ENCODE results near the gene AHCY.
"Not testable (repeated sequence)": the region's sequence is repeated elsewhere in the genome, so short reads cannot be mapped to it uniquely, and the experiment has no call there.

Gene AHCY
- 10.4 to 148 (median 30.1) reads per million in 3 experiments for total RNA-seq

DNA sequence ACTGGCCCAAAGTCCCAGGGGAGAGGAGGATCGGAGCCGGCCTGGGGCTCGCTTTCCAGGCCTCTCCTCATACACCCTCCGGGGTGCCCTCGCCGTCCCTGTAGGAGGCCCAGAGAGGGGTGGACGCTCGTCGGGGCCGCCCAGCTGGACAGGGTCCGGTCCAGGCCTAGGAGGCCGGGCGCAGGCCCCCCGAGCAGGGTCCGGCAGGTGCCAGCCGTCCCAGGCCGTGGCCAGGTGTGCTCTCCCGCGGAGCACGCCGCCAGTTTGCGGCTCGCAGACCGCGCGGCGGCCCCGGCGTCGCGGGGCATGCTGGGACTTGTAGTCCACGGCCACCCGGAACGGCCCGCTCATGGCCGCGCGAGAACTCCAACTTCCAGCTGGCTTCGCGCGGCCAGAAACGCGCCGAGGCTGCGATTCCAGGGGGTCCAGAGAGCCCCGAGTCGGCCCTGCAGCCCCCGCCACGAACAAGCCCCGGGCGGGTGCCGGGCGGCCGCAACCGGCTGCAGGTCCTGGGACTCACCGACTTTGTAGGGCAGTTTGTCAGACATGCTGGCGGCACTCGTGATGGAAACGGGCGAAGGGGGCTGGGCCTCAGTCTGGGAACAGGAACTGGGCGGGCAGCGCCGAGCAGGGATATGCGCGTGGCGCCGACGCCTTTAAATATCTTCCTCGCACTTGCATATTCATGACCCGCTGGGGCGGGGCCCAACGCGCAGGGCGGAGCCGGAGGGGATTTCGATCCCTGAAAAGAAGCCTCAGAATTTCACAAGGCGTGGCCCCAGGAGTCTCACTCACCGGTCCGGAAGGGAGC is at the start of gene AHCY:
AHCY (minus strand) TSS at position 633 of the 811 bp plus-strand sequence; CDS start at position 548, 85 bp downstream.
- peak; percentile 91 for DNase-seq

DNA sequence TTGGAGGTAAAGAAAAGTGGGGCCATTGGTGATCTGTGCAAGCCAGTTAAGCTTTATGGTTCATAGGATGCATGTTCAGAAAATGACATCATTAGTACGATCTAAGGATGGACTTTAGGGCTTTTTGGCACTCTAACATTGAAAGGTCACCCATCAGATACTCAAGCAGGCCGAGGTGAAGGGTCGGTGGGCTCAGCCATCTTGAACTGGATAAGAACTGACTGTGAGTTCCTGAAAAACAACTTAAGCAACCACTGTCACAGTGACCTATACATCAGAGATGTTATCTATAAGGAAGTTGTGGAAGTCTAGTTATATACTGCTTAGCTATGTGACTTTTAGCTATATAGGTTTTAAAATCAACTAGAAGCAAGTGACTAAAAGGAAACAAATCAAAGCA is 46.9 kb upstream of the AHCY start:
- no peak for DNase-seq

DNA sequence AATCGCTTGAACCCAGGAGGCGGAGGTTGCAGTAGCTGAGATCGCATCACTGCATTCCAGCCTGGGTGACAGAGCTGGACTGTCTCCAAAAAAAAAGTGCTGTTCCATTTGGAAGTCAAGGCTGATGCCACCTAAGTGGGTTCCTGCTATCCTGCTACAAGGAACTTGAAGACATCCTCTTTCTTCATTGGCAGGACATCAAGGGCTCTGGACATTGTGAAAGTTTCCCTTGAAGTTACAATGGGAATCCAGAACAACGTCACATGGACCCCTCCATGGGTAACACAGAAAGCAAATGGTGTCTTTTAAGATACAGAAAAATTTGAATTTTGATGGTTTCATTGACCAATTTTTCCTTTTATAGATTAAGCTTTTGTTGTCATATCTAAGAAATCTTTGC is 44.4 kb upstream of the AHCY start:
- no peak for DNase-seq

DNA sequence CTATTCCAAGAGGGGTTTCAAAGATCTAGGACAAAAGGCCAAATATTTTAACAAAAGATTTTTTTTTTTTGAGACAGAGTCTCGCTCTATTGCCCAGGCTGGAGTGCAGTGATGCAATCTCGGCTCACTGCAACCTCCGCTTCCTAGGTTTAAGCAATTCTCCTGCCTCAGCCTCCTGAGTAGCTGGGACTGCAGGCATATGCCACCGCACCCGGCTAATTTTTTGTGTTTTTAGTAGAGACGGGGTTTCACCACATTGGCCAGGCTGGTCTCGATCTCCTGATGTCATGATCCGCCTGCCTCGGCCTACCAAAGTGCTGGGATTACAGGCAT is 43.3 kb upstream of the AHCY start:
- DNase-seq: not testable (repeated sequence)

DNA sequence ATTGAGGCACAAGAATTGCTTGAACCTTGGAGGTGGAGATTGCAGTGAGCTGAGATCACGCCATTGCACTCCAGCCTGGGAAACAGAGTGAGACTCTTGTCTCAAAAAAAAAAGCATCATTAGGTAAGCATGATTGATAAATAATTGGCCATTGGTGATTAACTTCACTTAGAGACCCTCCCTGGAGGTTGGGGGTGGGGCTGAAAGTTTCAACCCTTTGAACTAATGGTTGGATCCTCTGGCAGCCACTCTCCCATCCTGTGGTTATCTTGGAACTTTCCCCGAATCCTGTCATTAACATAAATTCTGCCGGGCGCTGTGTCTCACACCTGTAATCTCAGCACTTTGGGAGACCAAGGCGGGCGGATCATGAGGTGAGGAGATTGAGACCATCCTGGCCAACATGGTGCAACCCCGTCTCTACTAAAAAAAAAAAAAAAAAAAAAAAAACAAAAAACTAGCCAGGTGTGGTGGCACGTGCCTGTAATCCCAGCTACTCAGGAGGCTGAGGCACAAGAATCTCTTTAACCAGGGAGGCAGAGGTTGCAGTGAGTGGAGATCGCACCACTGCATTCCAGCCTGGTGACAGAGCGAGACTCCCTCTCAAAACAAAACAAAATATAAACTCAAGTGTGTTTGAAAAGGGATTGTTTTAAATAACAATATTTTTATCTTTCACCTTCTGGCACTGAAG is 42.8 kb upstream of the AHCY start:
- not testable (repeated sequence) for DNase-seq

DNA sequence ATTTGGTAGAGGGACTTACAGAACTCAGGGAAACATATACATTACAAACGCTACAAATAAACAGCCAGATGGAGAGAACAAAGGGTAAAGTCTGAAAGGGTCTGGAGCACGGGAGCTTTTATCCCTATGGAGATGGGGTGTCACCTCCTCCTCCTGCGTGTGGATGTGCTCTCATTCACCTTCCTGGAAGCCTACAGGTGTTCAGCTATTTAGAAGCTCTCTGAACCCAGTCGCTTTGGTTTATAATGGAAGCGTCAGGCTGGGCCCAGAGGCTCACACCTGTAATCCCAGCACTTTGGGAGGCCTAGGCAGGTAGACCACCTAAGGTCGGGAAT is 42.2 kb upstream of the AHCY start:
- DNase-seq: no peak

DNA sequence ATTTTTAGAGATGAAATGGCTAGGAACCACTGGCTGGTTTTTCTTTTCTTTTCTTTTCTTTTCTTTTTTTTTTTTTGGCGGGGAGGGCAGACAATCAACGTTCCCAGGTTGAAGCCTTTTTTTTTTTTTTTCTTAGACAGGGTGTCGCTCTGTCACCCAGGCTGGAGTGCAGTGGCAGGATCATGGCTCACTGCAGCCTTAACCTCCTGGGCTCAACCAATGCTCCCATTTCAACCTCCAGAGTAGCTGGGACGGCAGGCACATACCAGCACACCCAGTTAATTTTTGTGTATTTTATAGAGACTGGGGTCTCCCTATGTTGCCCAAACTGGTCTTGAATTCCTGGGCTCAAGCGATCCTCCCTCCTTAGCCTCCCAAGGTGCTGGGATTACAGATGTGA is 41.1 kb upstream of the AHCY start:
- no peak for DNase-seq

DNA sequence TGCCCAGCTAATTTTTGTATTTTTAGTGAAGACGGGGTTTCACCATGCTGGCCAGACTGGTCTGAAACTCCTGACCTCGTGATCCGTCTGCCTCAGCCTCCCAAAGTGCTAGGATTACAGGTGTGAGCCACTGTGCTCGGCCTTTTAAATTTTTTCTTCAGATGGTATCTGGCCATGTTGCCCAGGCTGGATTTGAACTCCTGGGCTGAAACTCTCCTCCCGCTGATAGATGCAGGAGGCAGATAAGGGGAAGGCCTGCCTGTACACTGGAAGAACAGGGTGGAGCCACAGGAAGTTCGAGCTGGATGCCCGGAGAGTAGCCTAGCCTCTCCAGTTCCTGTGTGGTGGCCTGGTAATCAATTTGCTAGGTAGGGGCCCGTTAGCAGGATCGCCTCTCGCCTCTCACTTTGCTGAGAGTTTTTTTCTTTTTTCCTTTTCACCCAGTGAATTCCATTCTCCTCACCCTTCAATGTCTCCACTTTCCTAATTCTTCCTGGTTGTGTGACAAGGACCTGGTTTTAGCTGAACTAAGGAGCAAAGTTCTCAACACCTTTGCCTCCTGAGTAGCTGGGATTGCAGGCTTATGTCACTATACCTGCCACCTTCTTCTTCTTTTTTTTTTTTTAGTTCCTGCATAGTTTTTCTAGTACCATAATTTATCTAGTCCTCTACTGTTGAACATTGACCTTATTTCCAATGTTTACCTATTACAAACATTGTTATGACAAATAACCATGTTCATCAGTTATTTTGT is 40.5 kb upstream of the AHCY start:
- no peak for DNase-seq

DNA sequence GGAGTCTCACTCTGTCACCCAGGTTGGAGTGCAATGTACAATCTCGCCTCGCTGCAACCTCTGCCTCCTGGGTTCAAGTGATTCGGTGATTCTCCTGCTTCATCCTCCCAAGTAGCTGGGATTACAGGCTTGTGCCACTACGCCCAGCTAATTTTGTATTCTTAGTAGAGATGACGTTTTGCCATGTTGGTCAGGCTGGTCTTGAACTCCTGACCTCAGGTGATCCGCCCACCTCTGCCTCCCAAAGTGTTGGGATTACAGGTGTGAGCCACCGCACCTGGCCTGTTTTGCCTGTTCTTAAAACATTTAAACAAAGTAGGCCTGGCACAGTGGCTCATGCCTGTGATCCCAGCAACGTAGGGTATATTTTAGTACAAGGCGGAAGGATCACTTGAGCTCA is 38.0 kb upstream of the AHCY start:
- DNase-seq: not testable (repeated sequence)

DNA sequence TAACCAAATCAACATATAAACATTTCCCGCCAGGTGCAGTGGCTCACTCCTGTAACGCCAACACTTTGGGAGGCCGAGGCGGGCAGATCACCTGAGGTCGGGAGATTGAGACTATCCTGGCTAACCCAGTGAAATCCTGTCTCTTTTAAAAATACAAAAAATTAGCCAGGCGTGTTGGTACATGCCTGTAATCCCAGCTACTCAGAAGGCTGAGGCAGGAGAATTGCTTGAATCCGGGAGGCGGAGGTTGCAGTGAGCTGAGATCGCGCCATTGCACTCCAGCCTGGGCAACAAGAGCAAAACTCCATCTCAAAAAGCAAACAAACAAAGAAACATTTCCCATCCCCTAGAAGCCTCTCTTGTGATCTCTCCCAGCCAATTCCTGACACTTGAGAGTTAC is 37.6 kb upstream of the AHCY start:
- DNase-seq: not testable (repeated sequence)

DNA sequence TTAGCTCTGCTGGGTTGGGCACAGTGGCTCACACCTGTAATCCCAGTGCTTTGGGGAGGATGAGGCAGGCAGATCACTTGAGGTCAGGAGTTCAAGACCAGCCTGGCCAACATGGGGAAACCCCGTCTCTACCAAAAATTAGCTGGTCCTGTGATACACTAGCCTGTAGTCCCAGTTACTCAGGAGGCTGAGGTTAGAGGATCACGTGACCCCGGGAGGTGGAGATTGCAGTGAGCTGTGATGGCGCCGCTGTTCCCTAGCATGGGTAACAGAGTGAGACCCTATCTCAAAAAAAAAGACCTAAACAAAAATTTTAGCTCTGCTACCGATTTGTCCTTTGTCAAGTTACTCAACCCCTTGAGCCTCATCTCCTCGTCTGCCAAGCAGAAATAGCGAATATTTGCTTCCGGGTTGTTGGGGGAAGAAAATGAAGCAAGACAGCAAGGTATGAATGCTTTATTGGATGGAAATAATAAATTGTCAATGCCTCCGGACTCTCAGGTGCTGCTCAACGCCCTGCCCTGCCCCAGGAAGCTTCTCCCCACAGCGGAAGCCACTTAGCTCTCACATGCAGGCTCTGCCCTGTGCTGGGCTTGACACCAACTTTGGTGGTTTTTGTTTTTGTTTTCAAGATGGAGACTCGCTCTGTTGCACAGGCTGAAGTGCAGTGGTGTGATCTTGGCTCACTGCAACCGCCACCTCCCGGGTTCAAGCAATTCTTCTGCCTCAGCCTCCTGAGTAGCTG is 35.0 kb upstream of the AHCY start:
- no peak for DNase-seq

DNA sequence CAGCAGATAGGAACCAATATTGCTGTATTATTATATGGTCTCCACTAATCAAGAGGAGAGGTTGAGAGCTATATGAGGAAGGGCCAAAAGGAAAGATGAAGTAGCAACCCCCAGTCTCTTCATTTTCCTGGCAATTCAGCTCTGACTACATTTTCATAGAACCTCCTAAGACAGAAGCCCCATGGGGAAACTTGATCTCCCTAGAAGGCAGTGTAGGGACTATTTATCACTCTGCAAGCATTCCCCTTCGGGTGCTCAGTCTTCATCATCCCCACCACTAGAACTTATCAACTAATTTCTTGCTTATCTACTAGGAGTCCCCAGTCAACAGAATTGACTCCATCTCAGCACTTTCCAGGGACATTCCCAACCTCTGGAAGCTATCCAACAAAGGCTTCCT is 34.4 kb upstream of the AHCY start:
- DNase-seq: no peak

DNA sequence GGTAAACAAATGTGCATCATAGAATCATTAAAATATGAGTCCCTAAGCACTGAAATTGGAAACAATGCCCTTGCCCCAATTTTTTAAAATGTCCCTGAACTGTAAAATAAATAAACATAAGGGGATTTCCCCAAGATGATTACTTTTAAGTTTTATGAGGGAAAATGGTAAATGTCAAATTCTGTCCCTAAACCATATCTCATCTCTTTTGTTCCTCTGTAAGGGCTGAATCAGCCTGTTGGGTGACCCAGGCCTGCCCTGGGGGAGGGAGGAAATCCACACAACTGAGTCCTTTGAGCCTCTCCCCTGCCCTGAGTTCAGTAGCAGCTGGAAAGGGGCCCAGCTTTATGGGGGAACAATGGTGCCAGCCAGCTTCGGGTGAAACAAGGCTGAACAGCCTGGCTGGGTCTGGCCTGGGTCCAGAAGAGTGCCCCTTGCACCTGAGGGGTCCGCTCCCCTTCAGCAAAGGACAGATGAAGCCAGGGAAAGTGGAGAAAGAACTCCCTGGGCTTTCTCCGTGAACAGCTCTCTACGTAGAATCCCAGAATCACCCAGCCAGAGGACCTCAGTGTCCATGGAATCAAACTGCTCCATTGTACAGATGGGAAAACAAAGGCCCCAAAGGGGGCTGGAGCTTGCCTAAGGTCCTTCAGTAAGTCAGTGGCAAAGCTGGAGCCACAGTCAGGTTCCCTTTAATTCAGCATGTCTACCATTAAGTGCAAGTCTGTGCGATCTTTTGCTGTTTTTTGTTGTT is 31.7 kb upstream of the AHCY start:
- no peak for DNase-seq

DNA sequence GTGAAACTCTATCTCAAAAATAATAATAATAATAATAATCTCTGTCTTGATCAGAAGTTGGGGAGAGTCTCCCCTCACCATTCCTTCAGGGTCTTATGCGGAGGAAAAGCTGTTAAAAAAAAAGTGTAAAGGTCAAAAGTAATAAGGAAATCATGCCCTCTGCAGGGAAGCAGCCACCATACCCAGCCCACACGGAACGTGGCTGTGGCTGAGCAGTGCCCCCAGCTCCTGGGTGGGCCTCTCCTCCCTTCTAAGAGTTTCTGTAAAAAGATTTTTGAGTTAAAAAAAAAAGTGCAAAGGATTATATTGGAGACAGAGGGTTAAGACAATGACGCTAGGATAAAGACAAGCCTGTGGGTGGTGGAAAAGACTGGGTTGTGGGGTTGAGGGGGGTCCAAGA is 30.6 kb upstream of the AHCY start:
- no peak for DNase-seq

DNA sequence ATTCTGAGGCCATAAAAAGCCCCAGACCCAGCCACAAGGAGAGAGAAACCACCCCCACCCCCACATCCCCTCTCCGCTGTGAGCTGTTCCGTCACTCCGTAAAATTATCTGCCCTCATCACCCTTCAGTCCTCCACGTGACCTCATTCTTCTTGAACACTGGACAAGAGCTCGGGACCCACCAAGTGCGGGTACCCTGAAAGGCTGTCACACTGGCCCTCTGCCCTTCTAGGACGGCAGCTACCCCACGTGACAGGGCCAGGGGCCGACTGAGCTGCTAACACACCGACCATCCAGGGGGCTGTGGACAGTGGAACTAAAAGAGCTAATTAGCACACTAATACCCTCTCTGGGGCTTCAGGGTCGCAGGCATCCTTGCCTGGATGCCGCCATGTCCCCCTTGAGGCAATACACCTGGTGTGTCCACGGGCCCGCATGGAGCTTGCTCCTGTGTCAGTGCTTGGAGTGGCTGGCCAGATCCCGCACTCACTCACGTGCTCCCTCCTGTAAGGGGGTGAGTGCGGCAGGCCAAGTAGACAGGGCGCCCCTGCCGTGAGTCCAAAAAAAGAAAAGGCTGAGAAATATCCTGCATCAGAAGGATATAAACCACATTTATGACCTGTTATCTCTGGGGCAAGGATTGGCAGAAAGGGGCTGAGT is 29.2 kb upstream of the AHCY start:
- DNase-seq: no peak

DNA sequence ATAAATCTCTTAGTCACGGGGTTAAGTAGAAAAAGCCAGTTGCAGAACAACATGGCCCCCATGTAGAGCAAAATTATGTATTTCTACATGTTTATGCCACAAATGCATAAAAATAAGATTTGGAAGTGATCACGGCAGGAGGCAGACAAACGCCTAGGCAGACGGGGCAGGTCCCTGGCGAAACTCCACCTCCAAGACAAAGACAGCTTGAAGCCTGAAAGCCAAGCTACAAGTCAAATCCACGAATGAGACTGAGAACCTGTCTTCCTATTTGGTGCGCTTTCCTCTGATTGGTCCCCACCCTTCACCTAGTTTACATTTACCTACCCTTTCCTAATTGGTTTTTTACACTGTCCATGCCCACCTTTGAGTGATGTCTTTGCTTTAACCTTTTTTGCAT is 28.7 kb upstream of the AHCY start:
- DNase-seq: no peak

DNA sequence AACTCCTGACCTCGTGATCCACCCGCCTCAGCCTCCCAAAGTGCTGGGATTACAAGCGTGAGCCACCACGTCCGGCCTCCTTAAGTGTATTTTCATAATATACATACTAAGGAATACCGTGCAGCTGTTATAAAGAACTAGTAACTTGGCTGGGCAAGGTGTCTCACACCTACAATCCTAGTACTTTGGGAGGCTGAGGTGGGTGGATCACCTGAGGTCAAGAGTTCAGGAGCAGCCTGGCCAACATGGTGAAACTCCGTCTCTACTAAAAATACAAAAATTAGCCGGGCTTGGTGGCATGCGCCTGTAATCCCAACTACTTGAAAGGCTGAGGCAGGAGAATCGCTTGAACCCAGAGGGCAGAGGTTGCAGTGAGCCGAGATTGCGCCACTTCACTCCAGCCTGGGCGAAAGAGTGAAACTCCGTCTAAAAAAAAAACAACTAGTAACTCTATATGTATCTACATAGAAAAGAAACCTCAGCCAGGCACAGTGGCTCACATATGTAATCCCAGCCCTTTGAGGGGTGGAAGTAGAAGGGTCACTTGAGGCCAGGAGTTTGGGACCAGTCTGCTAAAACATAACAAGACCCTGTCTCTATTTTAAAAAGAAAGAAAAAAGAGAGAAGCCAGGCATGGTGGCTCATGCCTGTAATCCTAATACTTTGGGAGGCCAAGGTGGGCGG is 27.8 kb upstream of the AHCY start:
- not testable (repeated sequence) for DNase-seq

DNA sequence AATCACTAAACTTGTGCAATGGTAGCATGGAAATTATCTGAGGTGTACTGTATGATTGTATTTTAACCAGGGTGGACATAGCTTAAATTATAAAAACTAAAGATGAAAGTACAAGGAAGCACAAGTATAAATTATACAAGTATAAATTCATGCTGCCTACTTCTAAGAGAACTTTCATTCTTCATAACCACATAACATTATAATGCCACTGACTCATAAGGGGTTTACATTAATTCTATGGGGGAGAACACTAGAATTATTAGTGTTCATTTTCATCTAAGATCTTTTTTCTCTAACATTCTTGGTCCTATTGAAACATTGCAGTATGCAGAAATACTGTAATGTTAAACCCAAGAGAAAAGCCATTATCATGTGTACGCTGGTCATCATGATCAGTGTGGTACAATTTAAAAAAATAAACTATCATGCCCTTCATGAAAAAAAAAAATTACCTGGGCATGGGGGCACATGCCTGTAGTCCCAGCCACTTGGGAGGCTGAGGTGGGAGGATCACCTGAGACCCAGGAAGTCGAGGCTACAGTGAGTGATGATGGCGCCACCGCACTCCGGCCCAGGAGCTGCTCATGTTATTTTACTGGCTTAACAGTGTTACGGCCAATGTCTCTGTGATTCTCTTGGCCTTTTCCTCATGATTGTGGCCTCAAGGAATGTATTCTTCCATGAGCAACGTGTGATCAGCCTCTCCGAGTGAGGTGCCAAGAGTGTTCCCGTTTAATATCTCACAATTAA is 25.9 kb upstream of the AHCY start:
- DNase-seq: no peak

DNA sequence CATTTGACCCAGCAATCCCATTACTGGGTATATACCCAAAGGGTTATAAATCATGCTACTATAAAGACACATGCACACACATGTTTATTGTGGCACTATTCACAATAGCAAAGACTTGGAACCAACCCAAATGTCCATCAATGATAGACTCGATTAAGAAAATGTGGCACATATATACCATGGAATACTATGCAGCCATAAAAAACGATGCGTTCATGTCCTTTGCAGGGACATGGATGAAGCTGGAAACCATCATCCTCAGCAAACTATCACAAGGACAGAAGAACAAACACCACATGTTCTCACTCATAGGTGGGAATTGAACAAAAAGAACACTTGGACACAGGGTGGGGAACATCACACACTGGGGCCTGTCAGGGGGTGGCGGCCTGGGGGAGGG is 25.1 kb upstream of the AHCY start:
- DNase-seq: not testable (repeated sequence)

DNA sequence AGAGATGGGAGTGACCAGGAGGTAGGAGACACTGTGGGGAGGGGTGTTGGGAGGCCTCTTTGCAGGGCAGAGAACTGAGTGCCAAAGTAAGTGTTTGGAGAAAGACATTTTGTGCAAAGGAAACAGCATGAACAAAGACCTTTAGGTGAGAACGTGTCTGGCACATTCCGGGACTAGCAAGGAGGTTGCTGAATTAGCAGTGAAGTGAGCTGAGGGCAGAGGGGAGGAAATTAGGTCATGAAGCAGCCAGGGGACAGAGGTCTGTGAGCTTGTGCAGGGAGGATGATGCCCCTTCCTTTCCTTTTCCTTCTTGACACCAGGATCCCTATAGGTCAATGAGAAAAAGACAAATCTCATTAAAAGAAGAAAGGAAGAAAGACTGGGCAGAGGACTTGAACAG is 21.4 kb upstream of the AHCY start:
- DNase-seq: no peak

Data from central memory CD4-positive, alpha-beta T cell (primary cell).